Coronary artery (tissue), 2 donors: ENCODE results near the gene LDLRAD4.

ENCODE experiments used
- DNase-seq: peaks from one replicate; pipeline ENCODE4 v3.0.0-alpha.2; 2017; ENCODE audit warnings: low spot score
- H3K27ac ChIP-seq, 2 donors: fragments of 200-600 bp; sonication (generic); one replicate each; pipeline ENCODE4 v1.5.1; 2016 to 2019
- H3K4me3 ChIP-seq: fragments of 200-600 bp; sonication (generic); 2 replicates; pipeline ENCODE4 v1.5.1; 2016; ENCODE audit warnings: mild to moderate bottlenecking, moderate library complexity
- CTCF ChIP-seq: fragments of 200-600 bp; sonication (generic); IDR thresholded peaks from one replicate; pipeline ENCODE4 v1.5.1; 2019; ENCODE audit warnings: antibody characterized with exemption

Gene LDLRAD4

GRCh38 chr18:13366962-13367892 lies 148.7 kb downstream of the LDLRAD4 start:
- no peak for TF ChIP-seq CTCF
- H3K27ac ChIP-seq = no peak overlapping the region
- no peak overlapping the region for H3K4me3 ChIP-seq
- peak; percentile 63 for DNase-seq

- no peak overlapping the region for H3K27ac ChIP-seq
- TF ChIP-seq CTCF = no peak
- DNase-seq = peak; percentile 43
Measured at GRCh38 chr18:13368080-13368813, 149.7 kb downstream of the LDLRAD4 start.

GRCh38 chr18:13369353-13369752 lies 150.8 kb downstream of the LDLRAD4 start:
- TF ChIP-seq CTCF = no peak
- no peak overlapping the region for H3K27ac ChIP-seq
- H3K4me3 ChIP-seq = no peak overlapping the region
- DNase-seq = peak; percentile 43

More at GRCh38 chr18:13368080-13368813, 149.7 kb downstream of the LDLRAD4 start:
- H3K4me3 ChIP-seq = no peak overlapping the region

- DNase-seq = peak; percentile 53
- no peak overlapping the region for H3K4me3 ChIP-seq
- TF ChIP-seq CTCF = no peak
- no peak overlapping the region for H3K27ac ChIP-seq
Measured at GRCh38 chr18:13369756-13370510, 151.4 kb downstream of the LDLRAD4 start.

GRCh38 chr18:13370995-13371625 lies 152.6 kb downstream of the LDLRAD4 start:
- H3K27ac ChIP-seq = no peak overlapping the region

More at GRCh38 chr18:13370995-13371625, 152.6 kb downstream of the LDLRAD4 start:
- peak; percentile 69 for DNase-seq
- TF ChIP-seq CTCF = no peak
- H3K4me3 ChIP-seq = no peak overlapping the region
